CD4-positive, alpha-beta memory T cell (primary cell): ENCODE results near the gene KRT3. TPM values are rescaled to one million over a fixed set of nuclear protein-coding genes. Genes with fewer than 3 reads are reported as not detected.

Experiments used
- CTCF ChIA-PET: fragments of 350-600 bp; sonication (Branson Sonifier 250); formaldehyde crosslinking; loops from one replicate; lab custom pipeline; 2021; ENCODE audit warnings: inconsistent platforms; ENCODE audit not compliant: partially characterized antibody; lab: Charles Lee
- POLR2A ChIA-PET: fragments of 350-600 bp; sonication (Branson Sonifier 250); formaldehyde crosslinking; loops from one replicate; lab custom pipeline; 2021; ENCODE audit not compliant: partially characterized antibody; lab: Charles Lee
- DNase-seq, 5 donors: peaks; one replicate each; pipeline versions ENCODE4 v3.0.0 to v3.0.0-alpha.2; 2020 to 2022; ENCODE audit warnings: mixed read lengths in 1 of 5
- H3K27ac ChIP-seq: one replicate; pipeline ENCODE4 v1.7.0; 2013; ENCODE audit warnings: low read depth, low read length
- H3K27me3 ChIP-seq: 2 replicates; pipeline ENCODE4 v1.7.0; 2013; ENCODE audit warnings: mild to moderate bottlenecking, low read length, moderate library complexity; ENCODE audit not compliant: insufficient read depth
- H3K36me3 ChIP-seq: 2 replicates; pipeline ENCODE4 v1.7.0; 2013; ENCODE audit warnings: mild to moderate bottlenecking, low read length, moderate library complexity; ENCODE audit not compliant: insufficient read depth
- H3K4me1 ChIP-seq: 2 replicates; pipeline ENCODE4 v1.7.0; 2013; ENCODE audit warnings: mild to moderate bottlenecking, low read length, moderate library complexity; ENCODE audit not compliant: insufficient read depth
- H3K4me3 ChIP-seq, 2 donors: one replicate each; pipeline ENCODE4 v1.7.0; 2013; ENCODE audit warnings: low read length in 2 of 2, mild to moderate bottlenecking in 1 of 2
- H3K9me3 ChIP-seq, 2 donors: one replicate each; pipeline ENCODE4 v1.7.0; 2013; ENCODE audit warnings: low read length in 2 of 2, control low read depth in 1 of 2; ENCODE audit not compliant: control insufficient read depth in 1 of 2
- H3K27ac Mint-ChIP-seq, 7 donors: one replicate each; pipeline ENCODE4 v1.8.0; 2020 to 2021; ENCODE audit warnings: mixed read lengths in 7 of 7, mild to moderate bottlenecking in 6 of 7, inconsistent platforms in 3 of 7, moderate library complexity in 3 of 7
- H3K27me3 Mint-ChIP-seq, 2 donors: one replicate each; pipeline ENCODE4 v1.8.0; 2020 to 2021; ENCODE audit warnings: mixed read lengths in 2 of 2
- H3K36me3 Mint-ChIP-seq, 2 donors: one replicate each; pipeline ENCODE4 v1.8.0; 2020 to 2021; ENCODE audit warnings: mixed read lengths in 2 of 2, inconsistent platforms in 1 of 2, mild to moderate bottlenecking in 1 of 2
- H3K4me1 Mint-ChIP-seq, 4 donors: one replicate each; pipeline ENCODE4 v1.8.0; 2020 to 2021; ENCODE audit warnings: mixed read lengths in 4 of 4, mild to moderate bottlenecking in 1 of 4
- H3K4me3 Mint-ChIP-seq, 8 donors: one replicate each; pipeline ENCODE4 v1.8.0; 2020 to 2021; ENCODE audit warnings: mixed read lengths in 8 of 8, mild to moderate bottlenecking in 7 of 8, moderate library complexity in 6 of 8, inconsistent platforms in 3 of 8
- H3K9me3 Mint-ChIP-seq, 8 donors: one replicate each; pipeline ENCODE4 v1.8.0; 2020 to 2021; ENCODE audit warnings: mixed read lengths in 8 of 8, mild to moderate bottlenecking in 5 of 8, inconsistent platforms in 3 of 8, moderate library complexity in 1 of 8
- intact Hi-C: fragments of 100-400 bp; cut with micrococcal nuclease; formaldehyde crosslinking; loops from one replicate; pipeline ENCODE4 v1.15.1; 2023
- polyA plus RNA-seq, 2 donors: library from polyadenylated mRNA; unstranded; fragments of 300-500 nt; fragmentation: Illumina TruSeq; gene quantifications; one replicate each; pipeline ENCODE4 v1.2.3, GENCODE V29; 2021
- total RNA-seq, 2 experiments: library from RNA; stranded (reverse); gene quantifications; one replicate each; pipeline ENCODE4 v1.2.3, GENCODE V29; 2021

KRT3 gene
- total and polyA plus RNA-seq, 4 experiments from 2014 or later: not detected

DNA sequence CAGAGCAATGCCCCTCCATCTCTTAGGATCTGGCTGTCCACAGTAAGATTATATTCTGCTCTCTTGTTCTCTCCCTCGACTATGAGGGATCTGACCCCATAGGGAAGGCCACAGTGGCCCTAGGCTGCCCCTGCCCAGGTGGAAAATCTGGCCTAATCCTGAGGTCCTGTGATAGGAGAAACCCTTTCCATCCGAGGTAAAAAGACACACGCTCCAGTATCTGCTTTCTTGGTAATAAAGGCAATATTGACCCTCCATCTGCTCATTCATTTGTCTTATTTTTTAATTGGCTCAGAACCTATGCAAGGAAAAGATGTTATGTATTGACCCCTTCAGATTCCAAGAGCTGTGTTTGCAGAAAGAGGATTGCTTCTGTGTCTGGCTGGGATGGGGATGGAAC lies 28.5 kb downstream of the KRT3 start:
- Histone ChIP-seq H3K4me1 (no peaks in the 10 kb centered on the region), H3K9me3 (no peaks in the 10 kb centered on the region), H3K27ac (no peak overlapping the region), H3K36me3 (no peaks in the 10 kb centered on the region), H3K4me3 (no peak overlapping the region), H3K27me3 (no peaks in the 10 kb centered on the region)
- Mint-ChIP-seq H3K4me1 (no peaks in the 10 kb centered on the region), H3K9me3 (peaks cover 0 to 10% (median 4%) of the 10 kb centered on the region in 8 donors), H3K27me3 (peaks cover 3 to 20% of the 10 kb centered on the region in 2 donors), H3K36me3 (no peaks in the 10 kb centered on the region), H3K4me3 (no peak overlapping the region), H3K27ac (no peak overlapping the region)
- CTCF ChIA-PET: no interaction called here
- no peak for DNase-seq
- intact Hi-C loops: no loop called here
- POLR2A ChIA-PET: no interaction called here

DNA sequence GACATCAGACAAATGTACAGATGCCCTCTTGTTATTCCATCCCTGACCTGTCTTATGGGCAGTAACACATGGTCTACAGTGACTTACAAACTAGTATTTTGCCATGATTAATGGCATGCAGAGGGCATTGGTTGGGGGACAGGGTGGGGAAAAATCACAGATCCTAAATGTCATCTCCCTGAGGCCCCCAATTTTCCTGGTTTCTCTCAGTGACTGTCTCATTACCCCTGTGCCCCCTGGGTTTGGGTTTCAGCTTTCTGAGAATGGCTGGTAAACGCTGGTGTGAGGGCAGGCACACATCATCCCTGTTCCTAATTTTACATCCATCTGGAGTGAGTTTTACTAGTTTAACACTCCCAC lies 28.9 kb downstream of the KRT3 start:
- H3K27ac ChIP-seq: no peak overlapping the region
- H3K9me3 ChIP-seq: no peaks in the 10 kb centered on the region
- Mint-ChIP-seq H3K27ac (no peak overlapping the region), H3K27me3 (peaks cover 3 to 17% of the 10 kb centered on the region in 2 donors), H3K4me1 (no peaks in the 10 kb centered on the region), H3K4me3 (no peak overlapping the region), H3K9me3 (peaks cover 0 to 14% (median 8%) of the 10 kb centered on the region in 8 donors), H3K36me3 (no peaks in the 10 kb centered on the region)
- no peak for DNase-seq
- no peak overlapping the region for H3K4me3 ChIP-seq
- no peaks in the 10 kb centered on the region for H3K27me3 ChIP-seq
- no peaks in the 10 kb centered on the region for H3K36me3 ChIP-seq
- ChIA-PET CTCF (no interaction called here), POLR2A (no interaction called here)
- intact Hi-C loops: no loop called here
- H3K4me1 ChIP-seq: no peaks in the 10 kb centered on the region

DNA sequence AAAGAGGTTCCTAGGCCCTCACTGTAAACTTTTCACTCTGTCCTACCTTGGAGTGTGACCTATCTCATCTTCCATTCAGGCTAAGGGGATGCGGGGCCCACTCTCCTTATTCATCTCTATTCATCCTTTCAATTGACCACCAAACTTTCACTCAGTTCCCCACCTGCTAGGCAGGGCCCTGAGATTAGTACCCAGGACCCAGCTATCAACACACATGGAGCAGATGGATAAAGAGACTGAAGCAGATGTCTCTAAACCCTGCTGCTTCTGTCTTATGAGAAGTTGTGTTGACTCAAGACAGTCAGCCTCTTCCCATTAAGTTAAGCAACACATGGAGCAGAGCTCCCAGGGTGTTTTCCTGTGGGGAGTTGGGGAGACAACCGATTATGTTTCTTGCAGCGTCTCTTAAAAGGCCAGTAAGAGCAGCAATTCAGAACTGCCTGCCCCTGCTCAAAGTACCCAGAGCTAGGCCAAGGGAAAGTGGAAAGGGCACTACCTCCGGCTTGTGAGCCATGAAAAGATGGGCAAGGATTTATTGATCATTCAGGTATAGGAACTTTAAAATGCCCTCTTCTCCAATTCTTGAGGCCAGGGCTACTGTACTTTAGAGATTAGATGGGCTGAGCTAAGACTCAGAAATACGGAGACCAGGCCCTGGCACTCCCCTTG lies 29.4 kb downstream of the KRT3 start:
- peaks cover 0 to 20% (median 11%) of the 10 kb centered on the region in 8 donors for H3K9me3 Mint-ChIP-seq
- H3K27ac Mint-ChIP-seq: no peak overlapping the region
- H3K27me3 Mint-ChIP-seq: peaks cover 3 to 16% of the 10 kb centered on the region in 2 donors
- no peak overlapping the region for H3K4me3 Mint-ChIP-seq
- no peaks in the 10 kb centered on the region for H3K4me1 Mint-ChIP-seq
- H3K9me3 ChIP-seq: no peaks in the 10 kb centered on the region
- H3K36me3 Mint-ChIP-seq: no peaks in the 10 kb centered on the region
- CTCF ChIA-PET: no interaction called here
- no peaks in the 10 kb centered on the region for H3K36me3 ChIP-seq
- intact Hi-C loops: no loop called here
- no peak overlapping the region for H3K27ac ChIP-seq
- POLR2A ChIA-PET: no interaction called here
- H3K4me3 ChIP-seq: no peak overlapping the region
- H3K27me3 ChIP-seq: no peaks in the 10 kb centered on the region
- DNase-seq: no peak
- no peaks in the 10 kb centered on the region for H3K4me1 ChIP-seq

DNA sequence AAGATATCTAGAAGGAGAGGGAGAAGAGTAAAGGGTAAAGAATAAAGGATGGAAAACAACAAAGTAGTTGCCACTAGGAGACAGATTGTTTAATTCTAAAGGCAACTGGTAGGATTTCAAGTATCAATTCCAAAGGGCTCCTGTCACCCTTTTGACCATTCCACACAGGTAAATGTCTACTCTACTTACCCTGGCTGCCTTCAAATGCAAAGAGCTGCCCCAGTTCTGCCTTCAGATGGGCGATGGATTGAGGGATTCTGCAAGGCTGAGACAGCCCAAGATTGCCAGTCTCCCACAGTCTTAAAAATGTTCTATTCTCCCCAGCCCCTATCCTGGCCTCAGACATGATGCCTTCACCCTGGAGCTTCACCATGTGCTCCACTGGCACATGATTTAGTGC lies 30.2 kb downstream of the KRT3 start:
- H3K36me3 Mint-ChIP-seq: peaks cover 0 to 1% of the 10 kb centered on the region in 2 donors
- H3K9me3 Mint-ChIP-seq: peaks cover 0 to 27% (median 17%) of the 10 kb centered on the region in 8 donors
- no peaks in the 10 kb centered on the region for H3K36me3 ChIP-seq
- H3K9me3 ChIP-seq: no peaks in the 10 kb centered on the region
- DNase-seq: no peak
- H3K4me3 ChIP-seq: no peak overlapping the region
- intact Hi-C loops: no loop called here
- H3K27me3 Mint-ChIP-seq: peaks cover 3 to 16% of the 10 kb centered on the region in 2 donors
- H3K4me1 ChIP-seq: no peaks in the 10 kb centered on the region
- no peaks in the 10 kb centered on the region for H3K4me1 Mint-ChIP-seq
- H3K27ac ChIP-seq: no peak overlapping the region
- H3K27ac Mint-ChIP-seq: no peak overlapping the region
- ChIA-PET POLR2A (no interaction called here), CTCF (no interaction called here)
- no peaks in the 10 kb centered on the region for H3K27me3 ChIP-seq
- no peak overlapping the region for H3K4me3 Mint-ChIP-seq

DNA sequence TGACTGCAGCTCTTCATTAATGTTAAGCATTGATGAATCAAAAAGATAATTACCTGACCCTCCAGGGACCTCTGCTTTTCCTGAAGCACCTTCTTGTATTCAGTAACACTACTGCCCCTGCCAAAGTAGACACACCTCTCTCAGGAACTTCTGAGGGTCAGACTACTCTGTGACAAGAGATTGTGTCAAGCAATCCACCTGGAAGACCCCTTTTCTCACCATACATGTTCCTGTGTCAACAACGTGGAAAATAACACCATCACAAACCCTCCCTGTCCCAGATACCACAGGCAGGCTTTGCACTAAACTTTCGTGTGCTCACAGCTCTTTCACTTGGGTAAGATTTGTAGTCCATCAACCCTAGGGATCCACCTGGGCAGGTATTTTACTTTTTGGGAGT lies 31.9 kb downstream of the KRT3 start:
- Mint-ChIP-seq H3K36me3 (peaks cover 1 to 4% of the 10 kb centered on the region in 2 donors), H3K4me1 (no peaks in the 10 kb centered on the region), H3K27ac (no peak overlapping the region), H3K9me3 (peaks cover 0 to 42% (median 27%) of the 10 kb centered on the region in 8 donors), H3K4me3 (no peak overlapping the region), H3K27me3 (peaks cover 3 to 13% of the 10 kb centered on the region in 2 donors)
- Histone ChIP-seq H3K27ac (no peak overlapping the region), H3K4me3 (no peak overlapping the region), H3K36me3 (no peaks in the 10 kb centered on the region), H3K27me3 (no peaks in the 10 kb centered on the region), H3K9me3 (no peaks in the 10 kb centered on the region), H3K4me1 (no peaks in the 10 kb centered on the region)
- no peak for DNase-seq
- intact Hi-C loops: no loop called here
- CTCF ChIA-PET: no interaction called here
- POLR2A ChIA-PET: no interaction called here

DNA sequence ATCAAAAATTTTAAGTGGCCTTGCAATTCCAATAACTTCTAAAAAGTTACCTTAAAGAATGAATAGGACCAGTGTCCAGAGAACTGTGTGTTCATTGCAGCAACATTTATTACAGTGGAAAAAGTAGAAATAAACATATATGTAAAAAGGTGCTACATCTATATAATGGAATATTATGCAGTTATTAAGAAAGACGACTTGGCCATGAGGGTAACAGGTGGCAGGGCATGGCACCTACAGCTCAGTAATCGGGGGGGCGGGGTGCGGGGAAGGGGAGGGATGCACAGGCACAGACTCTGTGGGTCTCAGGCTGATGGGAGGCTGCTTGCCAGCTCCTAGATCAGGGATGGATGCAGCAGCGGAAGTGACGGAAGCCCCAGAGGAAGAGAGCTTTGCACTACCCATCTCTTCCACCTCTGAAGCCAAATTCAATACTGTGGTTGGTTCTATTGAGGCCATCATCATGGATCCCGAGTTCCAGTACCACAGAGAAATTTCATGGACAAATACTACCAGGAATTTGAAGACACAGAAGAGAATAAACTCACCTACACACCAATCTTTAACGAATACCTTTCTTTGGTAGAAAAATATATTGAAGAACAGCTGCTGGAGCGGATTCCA lies 32.8 kb downstream of the KRT3 start:
- Histone ChIP-seq H3K27ac (no peak overlapping the region), H3K4me3 (no peak overlapping the region), H3K9me3 (no peaks in the 10 kb centered on the region), H3K27me3 (no peaks in the 10 kb centered on the region), H3K4me1 (no peaks in the 10 kb centered on the region), H3K36me3 (no peaks in the 10 kb centered on the region)
- Mint-ChIP-seq H3K4me3 (no peak overlapping the region), H3K9me3 (peaks cover 0 to 43% (median 30%) of the 10 kb centered on the region in 8 donors), H3K36me3 (peaks cover 1 to 4% of the 10 kb centered on the region in 2 donors), H3K27me3 (peaks cover 1 to 17% of the 10 kb centered on the region in 2 donors), H3K27ac (no peak overlapping the region), H3K4me1 (no peaks in the 10 kb centered on the region)
- ChIA-PET POLR2A (no interaction called here), CTCF (no interaction called here)
- intact Hi-C loops: no loop called here
- DNase-seq: no peak

DNA sequence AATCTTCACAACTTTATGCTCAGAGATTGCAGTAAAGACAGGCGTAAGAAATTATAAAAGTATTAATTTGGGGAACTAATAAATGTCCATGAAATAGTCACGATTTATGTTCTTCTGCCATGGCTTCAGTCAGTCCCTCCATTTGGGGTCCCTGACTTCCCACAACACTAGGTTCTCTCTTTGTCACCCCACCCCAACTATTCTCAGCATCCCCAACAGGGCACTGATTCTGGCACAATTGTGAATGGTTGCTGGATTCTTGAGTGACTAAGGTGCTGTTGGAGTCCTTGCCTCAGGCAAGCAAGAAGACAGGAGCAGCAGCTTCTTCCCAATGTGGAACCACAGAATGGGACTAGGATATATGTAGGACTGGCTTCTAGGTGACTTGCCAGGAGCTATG lies 34.1 kb downstream of the KRT3 start:
- Mint-ChIP-seq H3K9me3 (peaks cover 0 to 43% (median 30%) of the 10 kb centered on the region in 8 donors), H3K4me1 (no peaks in the 10 kb centered on the region), H3K36me3 (peaks cover 1 to 4% of the 10 kb centered on the region in 2 donors), H3K4me3 (no peak overlapping the region), H3K27me3 (peaks cover 1 to 14% of the 10 kb centered on the region in 2 donors), H3K27ac (no peak overlapping the region)
- Histone ChIP-seq H3K9me3 (no peaks in the 10 kb centered on the region), H3K36me3 (no peaks in the 10 kb centered on the region), H3K27ac (no peak overlapping the region), H3K4me1 (no peaks in the 10 kb centered on the region), H3K27me3 (no peaks in the 10 kb centered on the region), H3K4me3 (no peak overlapping the region)
- POLR2A ChIA-PET: no interaction called here
- DNase-seq: no peak
- intact Hi-C loops: no loop called here
- CTCF ChIA-PET: no interaction called here
